HepG2 (cell line): Measurements from ENCODE around the gene LRRC25. TPM values are rescaled to one million over a fixed set of nuclear protein-coding genes. Genes with fewer than 3 reads are reported as not detected.

Experiments
- CENPT ChIP-seq: sonication (generic); formaldehyde crosslinking; IDR thresholded peaks from 2 replicates; pipeline ENCODE4 v1.8.0; 2022; ENCODE audit warnings: low read depth, mild to moderate bottlenecking, moderate library complexity, missing genetic modification reagents
- HDAC1 ChIP-seq: sonication (generic); formaldehyde crosslinking; IDR thresholded peaks from 2 replicates; pipeline ENCODE4 v1.5.1; 2020; ENCODE audit warnings: mild to moderate bottlenecking, missing genetic modification reagents
- HIC2 ChIP-seq: sonication (generic); formaldehyde crosslinking; IDR thresholded peaks from 2 replicates; pipeline ENCODE4 v1.9.0; 2022; ENCODE audit warnings: low read depth, missing genetic modification reagents
- HINFP ChIP-seq: sonication (generic); formaldehyde crosslinking; IDR thresholded peaks from 2 replicates; pipeline ENCODE4 v1.4.0; 2020; ENCODE audit warnings: low read depth, mild to moderate bottlenecking, missing genetic modification reagents
- ISL2 ChIP-seq: sonication (generic); formaldehyde crosslinking; IDR thresholded peaks from 2 replicates; pipeline ENCODE4 v1.5.0; 2020; ENCODE audit warnings: missing genetic modification reagents
- KDM6A ChIP-seq: IDR thresholded peaks from 2 replicates; pipeline ENCODE4 v1.6.1; 2016; ENCODE audit warnings: low read depth
- MAX ChIP-seq: IDR thresholded peaks from 2 replicates; pipeline ENCODE4 v1.6.1; 2012; ENCODE audit warnings: inconsistent platforms
- MED13 ChIP-seq: sonication (generic); formaldehyde crosslinking; IDR thresholded peaks from 2 replicates; pipeline ENCODE4 v1.5.0; 2020; ENCODE audit warnings: missing genetic modification reagents
- NCOA2 ChIP-seq: sonication (generic); formaldehyde crosslinking; IDR thresholded peaks from 2 replicates; pipeline ENCODE4 v1.8.0; 2022; ENCODE audit warnings: inconsistent platforms
- NR2F6 ChIP-seq, 2 experiments: IDR thresholded peaks; 2 replicates each; pipeline ENCODE4 v1.6.1; 2016; ENCODE audit warnings: antibody characterized with exemption in 1 of 2, mild to moderate bottlenecking in 1 of 2
- POGK ChIP-seq: sonication (generic); formaldehyde crosslinking; conservative IDR thresholded peaks from 2 replicates; pipeline ENCODE4 v1.8.0; 2022; ENCODE audit warnings: mild to moderate bottlenecking, moderate library complexity, missing genetic modification reagents
- SNAI1 ChIP-seq: sonication (generic); formaldehyde crosslinking; IDR thresholded peaks from 2 replicates; pipeline ENCODE4 v1.5.0; 2020; ENCODE audit warnings: mild to moderate bottlenecking, missing genetic modification reagents, borderline replicate concordance
- STAG1 ChIP-seq: sonication (generic); formaldehyde crosslinking; IDR thresholded peaks from 2 replicates; pipeline ENCODE4 v1.4.0; 2020; ENCODE audit warnings: missing genetic modification reagents
- TFDP2 ChIP-seq: sonication (generic); formaldehyde crosslinking; IDR thresholded peaks from 2 replicates; pipeline ENCODE4 v1.4.0; 2020; ENCODE audit warnings: missing genetic modification reagents
- ZBTB38 ChIP-seq: sonication (generic); formaldehyde crosslinking; IDR thresholded peaks from 2 replicates; pipeline ENCODE4 v1.5.1; 2020; ENCODE audit warnings: mild to moderate bottlenecking, missing genetic modification reagents
- ZNF12 ChIP-seq: sonication (generic); formaldehyde crosslinking; IDR thresholded peaks from 2 replicates; pipeline ENCODE4 v1.5.0; 2020; ENCODE audit warnings: missing genetic modification reagents
- ZNF276 ChIP-seq: sonication (generic); formaldehyde crosslinking; IDR thresholded peaks from 2 replicates; pipeline ENCODE4 v1.4.0; 2020; ENCODE audit warnings: mild to moderate bottlenecking, low read depth, missing genetic modification reagents
- ZNF616 ChIP-seq: sonication (generic); formaldehyde crosslinking; IDR thresholded peaks from 2 replicates; pipeline ENCODE4 v1.5.0; 2020; ENCODE audit warnings: low read depth, mild to moderate bottlenecking, missing genetic modification reagents
- ZNF839 ChIP-seq: sonication (generic); formaldehyde crosslinking; IDR thresholded peaks from 2 replicates; pipeline ENCODE4 v1.4.0; 2020; ENCODE audit warnings: missing genetic modification reagents, mild to moderate bottlenecking, borderline replicate concordance
- polyA plus RNA-seq, 8 experiments: library from polyadenylated mRNA; depleted of rRNA in 3 of 8; stranded (reverse) in 7 of 8; unstranded in 1 of 8; fragments of >200 nt; fragmentation: Illumina TruSeq in 4 of 8; extraction: Trizol in 4 of 8; gene quantifications; 2 replicates each; pipeline versions ENCODE4 v1.2.1 to v1.2.3, GENCODE V29; 2011 to 2016; ENCODE audit warnings: low read depth in 4 of 8, missing spikeins in 1 of 8, mixed read lengths in 1 of 8; ENCODE audit not compliant: insufficient read depth in 1 of 8
- total RNA-seq, 5 experiments: library from RNA; depleted of rRNA; stranded (reverse); fragments of >200 nt; fragmentation: Illumina TruSeq; extraction: Trizol; gene quantifications; 2 replicates each; pipeline ENCODE4 v1.2.3, GENCODE V29; 2016; ENCODE audit warnings: low read depth in 1 of 5

Gene LRRC25
- total and polyA plus RNA-seq, 2 of the 13 experiments (the other 11 are each of a cell fraction or from before 2014, with no cell fraction given), result 0.13 to 0.53 TPM

GRCh38 chr19:18373892-18374629, 23.4 kb downstream of the LRRC25 start (continued):
- no peak for TF ChIP-seq HIC2 (CRISPR knock-in tag)
- TF ChIP-seq ZNF12, result peak; percentile 54; the same call in 1 of the 2 replicates
- TF ChIP-seq CENPT (CRISPR knock-in tag), result peak; percentile 79
- TF ChIP-seq ISL2 (CRISPR knock-in tag), result peak; percentile 56; the same call in 1 of the 2 replicates
- TF ChIP-seq HDAC1 (CRISPR knock-in tag), result peak; percentile 76; the same call in 1 of the 2 replicates
- peak; percentile 90 for TF ChIP-seq MED13 (CRISPR knock-in tag)
- peak; percentile 95 for TF ChIP-seq HINFP
- 0 out of 2 replicates have a peak, but pooled peaks have one; percentile 34 for TF ChIP-seq KDM6A (CRISPR knock-in tag)
- peak; percentile 80; the same call in 1 of the 2 replicates for TF ChIP-seq ZNF616
- TF ChIP-seq TFDP2, result peak; percentile 69
- peak; percentile 94 for TF ChIP-seq ZBTB38
- TF ChIP-seq STAG1 (CRISPR knock-in tag), result no peak
- peak; percentile 68; the same call in 1 of the 2 replicates for TF ChIP-seq ZNF839 (CRISPR knock-in tag)
- TF ChIP-seq SNAI1, result peak; percentile 67; the same call in 1 of the 2 replicates
- no peak for TF ChIP-seq ZNF276 (CRISPR knock-in tag)
- TF ChIP-seq MAX, result peak; percentile 99
- peak; percentile 81 for TF ChIP-seq NCOA2 (CRISPR knock-in tag)
- peak; percentile 79; the same call in 1 of the 2 replicates for TF ChIP-seq POGK (CRISPR knock-in tag)
- peak; percentile 36; the same call in 1 of the 2 replicates for TF ChIP-seq NR2F6 (IDR thresholded peaks at IDR 0.05)
- peak; percentile 76 for TF ChIP-seq NR2F6 (CRISPR knock-in tag; IDR thresholded peaks at IDR 0.05)
